Neutrophil (primary cell): ENCODE measurements around the gene MDFIC2.

Source experiments
- H3K27ac ChIP-seq: fragments of 200-600 bp; sonication (generic); 2 replicates; pipeline ENCODE4 v1.5.1; 2016; ENCODE audit warnings: mild to moderate bottlenecking, moderate library complexity
- H3K27me3 ChIP-seq: fragments of 200-600 bp; sonication (generic); 2 replicates; pipeline ENCODE4 v1.6.0; 2016; ENCODE audit warnings: mild to moderate bottlenecking
- H3K36me3 ChIP-seq: fragments of 200-600 bp; sonication (generic); 2 replicates; pipeline ENCODE4 v1.5.1; 2017
- H3K4me1 ChIP-seq, 2 experiments: fragments of 200-600 bp in 1 of 2; sonication (generic) in 1 of 2; 1 replicate in 1 of 2; 2 replicates in 1 of 2; pipeline versions ENCODE4 v1.5.1 to v1.6.1; 2013 to 2016; ENCODE audit warnings: low read depth in 1 of 2, low read length in 1 of 2, mild to moderate bottlenecking in 1 of 2, moderate library complexity in 1 of 2; ENCODE audit not compliant: control insufficient read depth in 1 of 2, insufficient read depth in 1 of 2
- H3K4me3 ChIP-seq, 2 experiments: fragments of 200-600 bp in 1 of 2; sonication (generic) in 1 of 2; 1 replicate in 1 of 2; 2 replicates in 1 of 2; pipeline ENCODE4 v1.5.1; 2013 to 2016; ENCODE audit warnings: low read depth in 1 of 2, low read length in 1 of 2, mild to moderate bottlenecking in 1 of 2, moderate library complexity in 1 of 2
- H3K9me3 ChIP-seq: fragments of 200-600 bp; sonication (generic); 2 replicates; pipeline ENCODE4 v1.5.1; 2016
- CTCF ChIP-seq: fragments of 200-600 bp; sonication (generic); IDR thresholded peaks from 2 replicates; pipeline ENCODE4 v1.5.1; 2016; ENCODE audit warnings: antibody characterized with exemption

Gene MDFIC2

GRCh38 chr3:70201975-70202374 is 110.5 kb downstream of the MDFIC2 start:
- Histone ChIP-seq H3K27me3 (no peaks in the 10 kb centered on the region), H3K4me1 (no peaks in the 10 kb centered on the region), H3K27ac (no peak overlapping the region), H3K36me3 (no peaks in the 10 kb centered on the region), H3K4me3 (no peak overlapping the region), H3K9me3 (no peaks in the 10 kb centered on the region)
- TF ChIP-seq CTCF = no peak

DNA sequence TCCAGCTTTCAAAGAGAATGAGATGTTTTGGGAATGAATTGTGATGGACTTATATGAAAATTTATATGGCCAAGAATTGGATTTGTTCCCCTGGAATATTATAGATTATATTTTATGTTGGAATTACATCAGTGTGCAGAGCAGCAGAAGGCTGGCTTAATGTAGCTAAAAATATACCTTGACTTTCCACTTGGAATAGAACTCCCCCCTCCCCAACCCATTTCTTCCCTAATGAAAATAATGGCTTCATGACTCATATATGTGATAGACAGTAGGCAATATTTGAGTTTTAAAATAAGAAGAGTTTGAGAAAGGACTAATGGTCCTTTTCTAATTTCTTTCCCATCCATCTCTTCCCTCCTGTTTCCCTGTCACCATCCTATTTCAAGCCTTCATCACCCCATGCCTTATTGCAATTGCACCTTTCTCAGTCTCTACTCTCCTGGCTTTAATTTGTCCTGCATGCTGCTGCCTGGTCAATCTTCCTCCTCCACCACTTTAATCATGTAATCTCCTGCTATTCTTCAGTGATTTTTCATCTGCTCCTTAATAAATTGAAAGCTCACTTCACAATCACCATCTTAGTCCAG is 122.5 kb downstream of the MDFIC2 start:
- TF ChIP-seq CTCF = no peak

DNA sequence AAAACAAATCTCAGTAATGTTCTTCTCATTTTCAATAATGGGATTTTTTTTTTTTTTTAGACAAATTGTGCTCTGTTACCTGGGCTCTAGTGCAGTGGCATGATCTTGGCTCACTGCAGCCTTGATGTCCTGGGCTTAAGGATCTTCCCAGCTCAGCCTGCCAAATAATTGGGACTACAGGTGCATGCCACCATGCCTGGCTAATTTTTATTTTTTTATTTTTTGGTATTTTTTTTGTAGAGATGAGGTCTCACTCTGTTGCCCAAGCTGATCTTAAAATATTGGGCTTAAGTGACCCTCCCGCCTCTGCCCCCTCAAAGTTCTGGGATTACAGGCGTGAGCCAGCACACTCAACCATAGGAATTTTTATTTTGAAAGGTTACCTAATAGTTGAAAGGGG is 126.2 kb downstream of the MDFIC2 start:
- Histone ChIP-seq H3K36me3 (no peaks in the 10 kb centered on the region), H3K27ac (no peak overlapping the region), H3K4me3 (no peak overlapping the region), H3K27me3 (no peaks in the 10 kb centered on the region), H3K4me1 (no peaks in the 10 kb centered on the region), H3K9me3 (no peaks in the 10 kb centered on the region)
- no peak for TF ChIP-seq CTCF

More for the DNA sequence above, 122.5 kb downstream of the MDFIC2 start:
- no peaks in the 10 kb centered on the region for H3K36me3 ChIP-seq
- H3K4me1 ChIP-seq = no peaks in the 10 kb centered on the region
- H3K9me3 ChIP-seq = no peaks in the 10 kb centered on the region
- no peak overlapping the region for H3K4me3 ChIP-seq
- H3K27ac ChIP-seq = no peak overlapping the region
- no peaks in the 10 kb centered on the region for H3K27me3 ChIP-seq

DNA sequence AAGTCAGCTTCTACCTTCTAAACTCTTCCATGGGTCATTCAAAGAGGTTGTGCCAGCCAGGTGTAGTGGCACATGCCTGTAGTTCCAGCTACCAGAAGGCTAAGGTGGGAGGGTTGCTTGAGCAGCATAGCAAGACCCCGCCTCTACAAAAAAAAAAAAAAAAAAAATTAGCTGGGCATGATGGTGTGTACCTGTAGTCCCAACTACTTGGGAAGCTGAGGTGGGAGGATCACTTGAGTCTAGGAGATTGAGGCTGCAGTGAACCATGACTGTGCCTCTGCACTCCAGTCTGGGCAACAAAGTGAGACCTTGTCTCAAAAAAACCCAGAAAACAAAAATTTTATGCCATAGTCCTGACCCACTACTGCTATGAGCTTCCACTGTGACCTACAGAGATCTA is 126.8 kb downstream of the MDFIC2 start:
- Histone ChIP-seq H3K9me3 (no peaks in the 10 kb centered on the region), H3K36me3 (no peaks in the 10 kb centered on the region), H3K27ac (no peak overlapping the region), H3K4me1 (no peaks in the 10 kb centered on the region), H3K4me3 (no peak overlapping the region), H3K27me3 (no peaks in the 10 kb centered on the region)
- TF ChIP-seq CTCF = no peak

GRCh38 chr3:70183781-70184504 is 128.5 kb downstream of the MDFIC2 start:
- Histone ChIP-seq H3K4me3 (no peak overlapping the region), H3K36me3 (no peaks in the 10 kb centered on the region), H3K9me3 (no peaks in the 10 kb centered on the region), H3K27ac (no peak overlapping the region), H3K27me3 (no peaks in the 10 kb centered on the region), H3K4me1 (no peaks in the 10 kb centered on the region)
- no peak for TF ChIP-seq CTCF
